HepG2 (cell line): ENCODE results near the gene PPP2R5D. TPM values are rescaled to one million over a fixed set of nuclear protein-coding genes. Genes with fewer than 3 reads are reported as not detected.

Experiments
- HHEX ChIP-seq: IDR thresholded peaks from 2 replicates; pipeline ENCODE4 v1.6.1; 2016; ENCODE audit warnings: control low read depth
- KAT2B ChIP-seq: fragments of 150-350 bp; IDR thresholded peaks from 2 replicates; pipeline ENCODE4 v1.6.1; 2014; ENCODE audit warnings: low read depth, low read length, borderline replicate concordance
- MXI1 ChIP-seq: IDR thresholded peaks from 3 replicates; pipeline ENCODE4 v1.6.1; 2012; ENCODE audit warnings: low read depth, low read length, inconsistent platforms, borderline replicate concordance
- NFE2L1 ChIP-seq: sonication (generic); formaldehyde crosslinking; IDR thresholded peaks from 2 replicates; pipeline ENCODE4 v1.4.0; 2020; ENCODE audit warnings: missing genetic modification reagents, mild to moderate bottlenecking, borderline replicate concordance
- PAF1 ChIP-seq: IDR thresholded peaks from 2 replicates; pipeline ENCODE4 v1.6.1; 2016; ENCODE audit warnings: missing genetic modification reagents, missing compliant biosample characterization
- POLR2A ChIP-seq, 2 experiments: IDR thresholded peaks; 2 replicates each; pipeline ENCODE4 v1.6.1; 2011; ENCODE audit warnings: low read depth in 2 of 2, low read length in 2 of 2, mild to moderate bottlenecking in 1 of 2, moderate library complexity in 1 of 2; ENCODE audit not compliant: insufficient read depth in 1 of 2
- SP1 ChIP-seq, 2 experiments: fragments of 450-650 bp in 1 of 2; sonication (generic) in 1 of 2; formaldehyde crosslinking in 1 of 2; IDR thresholded peaks; 2 replicates each; pipeline versions ENCODE4 v1.4.0 to v1.6.1; 2016 to 2020; ENCODE audit warnings: missing genetic modification reagents in 1 of 2
- TAF15 ChIP-seq: fragments of 200-400 bp; formaldehyde crosslinking; IDR thresholded peaks from one replicate; pipeline ENCODE4 v1.6.1; 2018; ENCODE audit warnings: mild to moderate bottlenecking, low read depth, low read length; ENCODE audit not compliant: poor library complexity, severe bottlenecking
- ZBTB21 ChIP-seq: sonication (generic); formaldehyde crosslinking; IDR thresholded peaks from 2 replicates; pipeline ENCODE4 v1.4.0; 2020; ENCODE audit warnings: missing genetic modification reagents
- ZNF17 ChIP-seq: sonication (generic); formaldehyde crosslinking; IDR thresholded peaks from 2 replicates; pipeline ENCODE4 v1.5.0; 2020; ENCODE audit warnings: mild to moderate bottlenecking, missing genetic modification reagents
- ZNF572 ChIP-seq: sonication (generic); formaldehyde crosslinking; IDR thresholded peaks from 2 replicates; pipeline ENCODE4 v1.5.1; 2020; ENCODE audit warnings: mild to moderate bottlenecking, missing genetic modification reagents
- ZNF746 ChIP-seq: sonication (generic); formaldehyde crosslinking; IDR thresholded peaks from 2 replicates; pipeline ENCODE4 v1.8.0; 2022; ENCODE audit warnings: mild to moderate bottlenecking, missing genetic modification reagents
- ZNF891 ChIP-seq: sonication (generic); formaldehyde crosslinking; IDR thresholded peaks from 2 replicates; pipeline ENCODE4 v1.5.0; 2020; ENCODE audit warnings: mild to moderate bottlenecking, missing genetic modification reagents
- polyA plus RNA-seq, 8 experiments: library from polyadenylated mRNA; depleted of rRNA in 3 of 8; stranded (reverse) in 7 of 8; unstranded in 1 of 8; fragments of >200 nt; fragmentation: Illumina TruSeq in 4 of 8; extraction: Trizol in 4 of 8; gene quantifications; 2 replicates each; pipeline versions ENCODE4 v1.2.1 to v1.2.3, GENCODE V29; 2011 to 2016; ENCODE audit warnings: low read depth in 4 of 8, missing spikeins in 1 of 8, mixed read lengths in 1 of 8; ENCODE audit not compliant: insufficient read depth in 1 of 8
- total RNA-seq, 5 experiments: library from RNA; depleted of rRNA; stranded (reverse); fragments of >200 nt; fragmentation: Illumina TruSeq; extraction: Trizol; gene quantifications; 2 replicates each; pipeline ENCODE4 v1.2.3, GENCODE V29; 2016; ENCODE audit warnings: low read depth in 1 of 5
- TF ChIP-seq, protein P1 (sequence below): sonication (generic); formaldehyde crosslinking; IDR thresholded peaks from 2 replicates; pipeline ENCODE4 v1.5.1; 2020; ENCODE audit warnings: missing genetic modification reagents, mild to moderate bottlenecking, borderline replicate concordance
- TF ChIP-seq, protein P2 (sequence below): sonication (generic); formaldehyde crosslinking; IDR thresholded peaks from 2 replicates; pipeline ENCODE4 v1.4.0; 2020; ENCODE audit warnings: missing genetic modification reagents
- TF ChIP-seq, protein P3 (sequence below): sonication (generic); formaldehyde crosslinking; IDR thresholded peaks from 2 replicates; pipeline ENCODE4 v1.4.0; 2020; ENCODE audit warnings: missing genetic modification reagents
- TF ChIP-seq, protein P4 (sequence below): sonication (generic); formaldehyde crosslinking; conservative IDR thresholded peaks from 2 replicates; pipeline ENCODE4 v1.4.0; 2020; ENCODE audit warnings: missing genetic modification reagents
- TF ChIP-seq, protein P5 (sequence below): sonication (generic); formaldehyde crosslinking; IDR thresholded peaks from 2 replicates; pipeline ENCODE4 v1.5.0; 2020; ENCODE audit warnings: mild to moderate bottlenecking, missing genetic modification reagents
- TF ChIP-seq, protein P6 (sequence below): sonication (generic); formaldehyde crosslinking; IDR thresholded peaks from 2 replicates; pipeline ENCODE4 v1.4.0; 2020; ENCODE audit warnings: missing genetic modification reagents

Gene PPP2R5D
- total and polyA plus RNA-seq, 2 of the 13 experiments (the other 11 are each of a cell fraction or from before 2014, with no cell fraction given) = 53.7 to 60.4 TPM

DNA sequence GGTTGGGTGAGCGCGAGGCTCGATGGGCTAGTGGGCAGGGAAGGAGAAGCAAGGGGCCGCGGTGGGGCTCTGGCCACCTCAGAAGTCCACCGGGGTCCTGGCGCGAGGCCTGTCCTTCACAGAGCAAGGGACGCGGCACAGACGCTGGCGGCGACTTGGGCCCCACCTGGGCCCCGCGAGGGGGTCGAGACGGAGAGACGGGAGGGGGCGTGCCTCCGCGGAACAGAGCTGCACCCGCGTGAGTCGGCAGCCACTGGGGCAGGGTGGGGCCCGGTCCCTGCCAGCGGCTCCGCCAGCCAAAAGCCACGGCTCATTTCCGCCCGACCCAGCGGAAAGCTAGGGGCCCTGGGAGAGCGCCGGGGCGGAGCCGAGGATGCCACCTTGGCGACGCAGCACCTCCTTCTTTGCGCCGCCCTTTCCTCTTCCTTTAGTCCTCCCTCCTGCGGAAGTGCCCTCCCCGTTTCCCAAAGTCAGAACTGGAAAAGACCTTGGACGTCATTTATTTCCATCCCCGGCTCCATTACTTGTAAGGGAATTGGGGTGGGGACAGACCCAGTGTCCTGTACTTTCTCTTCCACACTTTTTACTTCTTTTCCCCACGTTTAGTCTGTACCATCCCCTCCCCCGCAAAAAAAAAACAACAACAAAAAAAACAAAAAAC lies 69.3 kb downstream of the PPP2R5D start, which contains the start of gene CUL7 (continued):
- TF ChIP-seq TAF15 (peak; percentile 90), ZNF891 (CRISPR knock-in tag) (peak; percentile 95), HHEX (CRISPR knock-in tag) (no peak), SP1 (IDR thresholded peaks at IDR 0.05) (no peak), SP1 (CRISPR knock-in tag; IDR thresholded peaks at IDR 0.05) (peak; percentile 82; the same call in 1 of the 2 replicates), PAF1 (CRISPR knock-in tag) (peak; percentile 90), ZNF17 (CRISPR knock-in tag) (peak; percentile 29; the same call in 1 of the 2 replicates), NFE2L1 (peak; percentile 72; the same call in 1 of the 2 replicates), ZNF572 (CRISPR knock-in tag) (no peak), MXI1 (peak; percentile 93; the same call in 1 of the 3 replicates), ZNF746 (CRISPR knock-in tag) (peak; percentile 83), KAT2B (no peak), POLR2A (IDR thresholded peaks at IDR 0.05; ENCODE audit: insufficient read depth in 1 of 2, low read depth in 2 of 2, low read length in 2 of 2) (peak in 1 of 2 experiments; percentile 95; a peak in 2 of 4 replicates), ZBTB21 (CRISPR knock-in tag) (peak; percentile 65)
- TF ChIP-seq, protein P1, sequence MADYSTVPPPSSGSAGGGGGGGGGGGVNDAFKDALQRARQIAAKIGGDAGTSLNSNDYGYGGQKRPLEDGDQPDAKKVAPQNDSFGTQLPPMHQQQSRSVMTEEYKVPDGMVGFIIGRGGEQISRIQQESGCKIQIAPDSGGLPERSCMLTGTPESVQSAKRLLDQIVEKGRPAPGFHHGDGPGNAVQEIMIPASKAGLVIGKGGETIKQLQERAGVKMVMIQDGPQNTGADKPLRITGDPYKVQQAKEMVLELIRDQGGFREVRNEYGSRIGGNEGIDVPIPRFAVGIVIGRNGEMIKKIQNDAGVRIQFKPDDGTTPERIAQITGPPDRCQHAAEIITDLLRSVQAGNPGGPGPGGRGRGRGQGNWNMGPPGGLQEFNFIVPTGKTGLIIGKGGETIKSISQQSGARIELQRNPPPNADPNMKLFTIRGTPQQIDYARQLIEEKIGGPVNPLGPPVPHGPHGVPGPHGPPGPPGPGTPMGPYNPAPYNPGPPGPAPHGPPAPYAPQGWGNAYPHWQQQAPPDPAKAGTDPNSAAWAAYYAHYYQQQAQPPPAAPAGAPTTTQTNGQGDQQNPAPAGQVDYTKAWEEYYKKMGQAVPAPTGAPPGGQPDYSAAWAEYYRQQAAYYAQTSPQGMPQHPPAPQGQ (CRISPR knock-in tag) = peak; percentile 86; the same call in 1 of the 2 replicates
- TF ChIP-seq, protein P2, sequence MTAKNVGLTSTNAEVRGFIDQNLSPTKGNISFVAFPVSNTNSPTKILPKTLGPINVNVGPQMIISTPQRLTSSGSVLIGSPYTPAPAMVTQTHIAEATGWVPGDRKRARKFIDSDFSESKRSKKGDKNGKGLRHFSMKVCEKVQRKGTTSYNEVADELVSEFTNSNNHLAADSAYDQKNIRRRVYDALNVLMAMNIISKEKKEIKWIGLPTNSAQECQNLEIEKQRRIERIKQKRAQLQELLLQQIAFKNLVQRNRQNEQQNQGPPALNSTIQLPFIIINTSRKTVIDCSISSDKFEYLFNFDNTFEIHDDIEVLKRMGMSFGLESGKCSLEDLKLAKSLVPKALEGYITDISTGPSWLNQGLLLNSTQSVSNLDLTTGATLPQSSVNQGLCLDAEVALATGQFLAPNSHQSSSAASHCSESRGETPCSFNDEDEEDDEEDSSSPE (CRISPR knock-in tag) = peak; percentile 76
- TF ChIP-seq, protein P3, sequence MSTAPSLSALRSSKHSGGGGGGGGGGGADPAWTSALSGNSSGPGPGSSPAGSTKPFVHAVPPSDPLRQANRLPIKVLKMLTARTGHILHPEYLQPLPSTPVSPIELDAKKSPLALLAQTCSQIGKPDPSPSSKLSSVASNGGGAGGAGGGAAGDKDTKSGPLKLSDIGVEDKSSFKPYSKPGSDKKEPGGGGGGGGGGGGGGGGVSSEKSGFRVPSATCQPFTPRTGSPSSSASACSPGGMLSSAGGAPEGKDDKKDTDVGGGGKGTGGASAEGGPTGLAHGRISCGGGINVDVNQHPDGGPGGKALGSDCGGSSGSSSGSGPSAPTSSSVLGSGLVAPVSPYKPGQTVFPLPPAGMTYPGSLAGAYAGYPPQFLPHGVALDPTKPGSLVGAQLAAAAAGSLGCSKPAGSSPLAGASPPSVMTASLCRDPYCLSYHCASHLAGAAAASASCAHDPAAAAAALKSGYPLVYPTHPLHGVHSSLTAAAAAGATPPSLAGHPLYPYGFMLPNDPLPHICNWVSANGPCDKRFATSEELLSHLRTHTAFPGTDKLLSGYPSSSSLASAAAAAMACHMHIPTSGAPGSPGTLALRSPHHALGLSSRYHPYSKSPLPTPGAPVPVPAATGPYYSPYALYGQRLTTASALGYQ = no peak; the same call in 1 of the 2 replicates
- TF ChIP-seq, protein P4, sequence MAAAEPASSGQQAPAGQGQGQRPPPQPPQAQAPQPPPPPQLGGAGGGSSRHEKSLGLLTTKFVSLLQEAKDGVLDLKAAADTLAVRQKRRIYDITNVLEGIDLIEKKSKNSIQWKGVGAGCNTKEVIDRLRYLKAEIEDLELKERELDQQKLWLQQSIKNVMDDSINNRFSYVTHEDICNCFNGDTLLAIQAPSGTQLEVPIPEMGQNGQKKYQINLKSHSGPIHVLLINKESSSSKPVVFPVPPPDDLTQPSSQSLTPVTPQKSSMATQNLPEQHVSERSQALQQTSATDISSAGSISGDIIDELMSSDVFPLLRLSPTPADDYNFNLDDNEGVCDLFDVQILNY = no peak; the same call in 1 of the 2 replicates
- TF ChIP-seq, protein P5, sequence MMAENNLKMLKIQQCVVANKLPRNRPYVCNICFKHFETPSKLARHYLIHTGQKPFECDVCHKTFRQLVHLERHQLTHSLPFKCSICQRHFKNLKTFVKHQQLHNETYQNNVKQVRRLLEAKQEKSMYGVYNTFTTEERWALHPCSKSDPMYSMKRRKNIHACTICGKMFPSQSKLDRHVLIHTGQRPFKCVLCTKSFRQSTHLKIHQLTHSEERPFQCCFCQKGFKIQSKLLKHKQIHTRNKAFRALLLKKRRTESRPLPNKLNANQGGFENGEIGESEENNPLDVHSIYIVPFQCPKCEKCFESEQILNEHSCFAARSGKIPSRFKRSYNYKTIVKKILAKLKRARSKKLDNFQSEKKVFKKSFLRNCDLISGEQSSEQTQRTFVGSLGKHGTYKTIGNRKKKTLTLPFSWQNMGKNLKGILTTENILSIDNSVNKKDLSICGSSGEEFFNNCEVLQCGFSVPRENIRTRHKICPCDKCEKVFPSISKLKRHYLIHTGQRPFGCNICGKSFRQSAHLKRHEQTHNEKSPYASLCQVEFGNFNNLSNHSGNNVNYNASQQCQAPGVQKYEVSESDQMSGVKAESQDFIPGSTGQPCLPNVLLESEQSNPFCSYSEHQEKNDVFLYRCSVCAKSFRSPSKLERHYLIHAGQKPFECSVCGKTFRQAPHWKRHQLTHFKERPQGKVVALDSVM (CRISPR knock-in tag) = peak; percentile 72
- TF ChIP-seq, protein P6, sequence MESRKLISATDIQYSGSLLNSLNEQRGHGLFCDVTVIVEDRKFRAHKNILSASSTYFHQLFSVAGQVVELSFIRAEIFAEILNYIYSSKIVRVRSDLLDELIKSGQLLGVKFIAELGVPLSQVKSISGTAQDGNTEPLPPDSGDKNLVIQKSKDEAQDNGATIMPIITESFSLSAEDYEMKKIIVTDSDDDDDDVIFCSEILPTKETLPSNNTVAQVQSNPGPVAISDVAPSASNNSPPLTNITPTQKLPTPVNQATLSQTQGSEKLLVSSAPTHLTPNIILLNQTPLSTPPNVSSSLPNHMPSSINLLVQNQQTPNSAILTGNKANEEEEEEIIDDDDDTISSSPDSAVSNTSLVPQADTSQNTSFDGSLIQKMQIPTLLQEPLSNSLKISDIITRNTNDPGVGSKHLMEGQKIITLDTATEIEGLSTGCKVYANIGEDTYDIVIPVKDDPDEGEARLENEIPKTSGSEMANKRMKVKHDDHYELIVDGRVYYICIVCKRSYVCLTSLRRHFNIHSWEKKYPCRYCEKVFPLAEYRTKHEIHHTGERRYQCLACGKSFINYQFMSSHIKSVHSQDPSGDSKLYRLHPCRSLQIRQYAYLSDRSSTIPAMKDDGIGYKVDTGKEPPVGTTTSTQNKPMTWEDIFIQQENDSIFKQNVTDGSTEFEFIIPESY (CRISPR knock-in tag) = peak; percentile 62
